Pancreas (tissue), 10 donors: ENCODE measurements around the gene PBRM1. TPM values are rescaled to one million over a fixed set of nuclear protein-coding genes. Genes with fewer than 3 reads are reported as not detected.

Source experiments
- ATAC-seq, 4 donors: fragments of 200-7000 bp; cut with Tn5 transposase; one replicate each; pipeline versions ENCODE4 v1.8.0 to v1.9.1; 2020; ENCODE audit warnings: mild to moderate bottlenecking in 4 of 4, moderate library complexity in 4 of 4
- DNase-seq, 6 donors: peaks; one replicate each; pipeline ENCODE4 v3.0.0-alpha.2; 2020
- FAIRE-seq: peaks from 2 replicates; lab custom pipeline; 2012; peaks lifted over from hg19 to GRCh38; lab: Jason Lieb, UNC
- H3K27ac ChIP-seq, 4 donors: fragments of 200-600 bp; sonication (generic); 1 replicate in 3 of 4; 2 replicates in 1 of 4; pipeline versions ENCODE4 v1.5.0 to v1.8.0; 2020
- H3K27me3 ChIP-seq, 4 donors: fragments of 200-600 bp; one replicate each; pipeline ENCODE4 v1.8.0; 2021
- H3K36me3 ChIP-seq, 3 donors: fragments of 200-600 bp; sonication (generic) in 1 of 3; one replicate each; pipeline versions ENCODE4 v1.5.0 to v1.8.0; 2020 to 2021
- H3K4me1 ChIP-seq, 3 donors: fragments of 200-600 bp; one replicate each; pipeline ENCODE4 v1.8.0; 2021
- H3K4me3 ChIP-seq, 4 donors: fragments of 200-600 bp; sonication (generic) in 2 of 4; one replicate each; pipeline versions ENCODE4 v1.5.0 to v1.8.0; 2020 to 2021
- H3K9me3 ChIP-seq, 4 donors: fragments of 200-600 bp; one replicate each; pipeline ENCODE4 v1.8.0; 2021
- whole genome bisulfite sequencing, 2 donors: extraction: QIAGEN DNeasy Blood & Tissue Kit; methylation state at CpG; one replicate each; pipeline ENCODE4 v1.1.7; 2013; 5-methylcytosine and 5-hydroxymethylcytosine counted together
- intact Hi-C, 3 donors: fragments of 100-400 bp; cut with DNase I; formaldehyde crosslinking; loops; one replicate each; pipeline versions ENCODE4 v1.11.1 to v1.14.2; 2022
- polyA plus RNA-seq, 2 donors: library from polyadenylated mRNA; stranded (reverse); fragments of 200-250 nt; gene quantifications; one replicate each; pipeline ENCODE4 v1.2.3, GENCODE V29; 2013
- total RNA-seq, 6 donors: library from RNA; stranded (reverse); fragmentation: NEBNext Ultra II Directional in 4 of 6; extraction: Animal tissue kit (Norgen Biotek cat#: 25700) in 4 of 6; gene quantifications; one replicate each; pipeline versions ENCODE4 v1.2.1 to v1.2.4, GENCODE V29; 2021 to 2023
- TF ChIP-seq, protein P1 (sequence below), 4 donors: fragments of 200-600 bp; sonication (generic) in 3 of 4; IDR thresholded peaks; one replicate each; pipeline versions ENCODE4 v1.5.0 to v1.8.0; 2021; ENCODE audit warnings: antibody characterized with exemption in 4 of 4
- donor health status: healthy with polysubstance abuse.
- donor health status: DM: no; HTN: no; CAD: no; lungs with moderate emphysema.
- donor health status: DM: no; HTN: no; CAD: no.
- donor health status: control.
- donor health status: control.
- donor health status: Bipolar disorder and iron deficiency.
- donor health status: DM: yes; HTN: yes; CAD: no.
- donor health status: DM: no; HTN: no; CAD: no.
- donor health status: DM: no; HTN: no; CAD: no.
- donor health status: DM: yes; HTN: yes; CAD: no.

PBRM1 gene
- total and polyA plus RNA-seq, 8 donors, result 7.4 to 34.9 (median 22.5) TPM

DNA sequence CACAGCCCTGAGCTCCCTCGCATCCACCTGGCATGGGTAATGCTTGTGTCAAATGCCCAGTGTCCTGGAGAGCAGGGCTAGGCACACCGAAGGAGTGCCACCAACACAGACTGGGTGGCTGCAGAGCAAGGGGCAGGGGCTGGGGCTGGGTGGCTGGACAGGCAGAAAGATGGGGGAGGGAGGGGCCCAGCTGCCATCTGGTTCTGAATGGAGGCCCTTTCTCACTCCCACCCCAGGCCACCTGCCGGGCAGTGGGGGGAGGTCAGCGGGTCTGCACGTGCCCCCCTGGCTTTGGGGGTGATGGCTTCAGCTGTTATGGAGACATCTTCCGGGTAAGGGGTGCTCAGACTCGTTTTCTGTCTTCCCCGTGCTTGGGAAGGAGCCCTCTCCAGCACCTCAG, 173.6 kb downstream of the PBRM1 start:
- H3K4me1 ChIP-seq, result no peaks in the 10 kb centered on the region
- no peaks in the 10 kb centered on the region for H3K9me3 ChIP-seq
- ATAC-seq (no peak), FAIRE-seq (no peak), DNase-seq (no peak)
- WGBS, 2 donors, result 66% methylated on average over 8 of the region's 8 CpGs
- no peak overlapping the region for H3K4me3 ChIP-seq
- H3K27ac ChIP-seq, result no peak overlapping the region
- H3K36me3 ChIP-seq, result no peaks in the 10 kb centered on the region
- no peaks in the 10 kb centered on the region for H3K27me3 ChIP-seq
- TF ChIP-seq, protein P1, sequence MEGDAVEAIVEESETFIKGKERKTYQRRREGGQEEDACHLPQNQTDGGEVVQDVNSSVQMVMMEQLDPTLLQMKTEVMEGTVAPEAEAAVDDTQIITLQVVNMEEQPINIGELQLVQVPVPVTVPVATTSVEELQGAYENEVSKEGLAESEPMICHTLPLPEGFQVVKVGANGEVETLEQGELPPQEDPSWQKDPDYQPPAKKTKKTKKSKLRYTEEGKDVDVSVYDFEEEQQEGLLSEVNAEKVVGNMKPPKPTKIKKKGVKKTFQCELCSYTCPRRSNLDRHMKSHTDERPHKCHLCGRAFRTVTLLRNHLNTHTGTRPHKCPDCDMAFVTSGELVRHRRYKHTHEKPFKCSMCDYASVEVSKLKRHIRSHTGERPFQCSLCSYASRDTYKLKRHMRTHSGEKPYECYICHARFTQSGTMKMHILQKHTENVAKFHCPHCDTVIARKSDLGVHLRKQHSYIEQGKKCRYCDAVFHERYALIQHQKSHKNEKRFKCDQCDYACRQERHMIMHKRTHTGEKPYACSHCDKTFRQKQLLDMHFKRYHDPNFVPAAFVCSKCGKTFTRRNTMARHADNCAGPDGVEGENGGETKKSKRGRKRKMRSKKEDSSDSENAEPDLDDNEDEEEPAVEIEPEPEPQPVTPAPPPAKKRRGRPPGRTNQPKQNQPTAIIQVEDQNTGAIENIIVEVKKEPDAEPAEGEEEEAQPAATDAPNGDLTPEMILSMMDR (IDR thresholded peaks at IDR 0.05), result no peak
- intact Hi-C loops, result no loop called here

DNA sequence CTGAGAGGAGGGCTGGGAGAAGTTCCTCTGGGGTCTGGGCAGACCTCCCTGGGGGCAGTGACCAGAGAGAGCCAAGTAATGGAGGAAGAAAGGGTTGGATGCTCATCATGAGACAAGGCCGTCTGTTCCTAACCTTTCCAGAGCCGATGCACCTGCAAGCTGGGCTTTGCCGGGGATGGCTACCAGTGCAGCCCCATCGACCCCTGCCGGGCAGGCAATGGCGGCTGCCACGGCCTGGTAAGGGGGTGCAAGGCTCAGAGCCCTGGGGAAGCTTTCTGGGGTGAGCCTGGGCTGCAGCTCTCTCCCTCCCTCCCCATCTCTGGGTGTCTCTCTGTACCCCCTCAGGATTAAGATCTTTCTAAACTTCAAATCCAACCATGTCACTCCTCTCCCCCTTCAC, 174.2 kb downstream of the PBRM1 start:
- ATAC-seq (no peak), FAIRE-seq (no peak), DNase-seq (no peak)
- Histone ChIP-seq H3K27ac (no peak overlapping the region), H3K9me3 (no peaks in the 10 kb centered on the region), H3K4me1 (no peaks in the 10 kb centered on the region), H3K27me3 (no peaks in the 10 kb centered on the region), H3K36me3 (no peaks in the 10 kb centered on the region), H3K4me3 (no peak overlapping the region)
- TF ChIP-seq, protein P1 (IDR thresholded peaks at IDR 0.05), result no peak
- 78 to 83% methylated on average over 4 to 7 of the region's 7 CpGs for WGBS, 2 donors
- intact Hi-C loops, result no loop called here

DNA sequence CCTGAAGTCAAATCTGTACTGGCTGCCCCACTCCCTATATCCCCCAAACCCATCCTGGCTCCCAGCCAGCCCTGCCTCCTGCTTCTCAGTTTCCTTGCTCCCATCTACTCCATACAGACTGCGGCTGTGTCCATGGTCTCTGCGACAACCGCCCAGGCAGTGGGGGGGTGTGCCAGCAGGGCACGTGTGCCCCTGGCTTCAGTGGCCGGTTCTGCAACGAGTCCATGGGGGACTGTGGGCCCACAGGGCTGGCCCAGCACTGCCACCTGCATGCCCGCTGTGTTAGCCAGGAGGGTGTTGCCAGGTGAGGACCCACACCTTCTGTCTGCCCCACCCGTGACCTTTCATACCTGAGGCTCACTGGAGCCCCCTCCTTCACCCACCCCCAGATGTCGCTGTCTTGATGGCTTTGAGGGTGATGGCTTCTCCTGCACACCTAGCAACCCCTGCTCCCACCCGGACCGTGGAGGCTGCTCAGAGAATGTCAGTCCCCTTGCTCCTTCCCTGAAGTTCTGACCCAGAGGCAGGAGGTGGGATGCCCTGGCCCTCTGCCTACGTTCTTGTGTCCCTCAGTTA, 175.9 kb downstream of the PBRM1 start:
- TF ChIP-seq, protein P1 (IDR thresholded peaks at IDR 0.05), result no peak

DNA sequence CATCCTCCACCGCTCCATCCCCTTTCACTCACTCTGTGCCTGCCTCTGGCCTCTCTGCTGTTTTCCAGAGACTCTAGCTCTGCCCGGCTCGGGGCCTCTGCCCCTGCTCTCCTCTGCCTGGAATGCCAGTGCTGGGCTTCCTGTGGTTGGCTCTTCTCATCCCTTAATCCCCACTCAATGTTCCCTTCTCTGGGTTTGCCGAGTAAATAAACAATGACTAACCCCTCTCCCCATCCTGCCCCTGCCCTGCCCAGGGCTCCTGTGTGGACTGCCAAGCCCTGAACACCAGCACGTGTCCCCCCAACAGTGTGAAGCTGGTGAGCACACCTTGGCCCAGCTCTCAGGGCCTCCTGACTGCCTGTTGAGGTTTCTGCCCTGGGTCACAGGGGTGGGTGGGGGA, 178.4 kb downstream of the PBRM1 start:
- Histone ChIP-seq H3K27me3 (no peaks in the 10 kb centered on the region), H3K9me3 (no peaks in the 10 kb centered on the region), H3K36me3 (no peaks in the 10 kb centered on the region), H3K27ac (no peak overlapping the region), H3K4me1 (no peaks in the 10 kb centered on the region), H3K4me3 (no peak overlapping the region)
- DNase-seq (no peak), FAIRE-seq (no peak), ATAC-seq (no peak)
- TF ChIP-seq, protein P1 (IDR thresholded peaks at IDR 0.05), result no peak
- WGBS, 2 donors, result 90 to 93% methylated on average over 5 of the region's 5 CpGs
- intact Hi-C loops, result no loop called here

More for the DNA sequence above, 175.9 kb downstream of the PBRM1 start:
- Histone ChIP-seq H3K4me3 (no peak overlapping the region), H3K27ac (no peak overlapping the region), H3K27me3 (no peaks in the 10 kb centered on the region), H3K4me1 (no peaks in the 10 kb centered on the region), H3K36me3 (no peaks in the 10 kb centered on the region), H3K9me3 (no peaks in the 10 kb centered on the region)
- FAIRE-seq (no peak), ATAC-seq (no peak), DNase-seq (no peak)
- intact Hi-C loops, result no loop called here
- 76 to 82% methylated on average over 12 of the region's 12 CpGs for WGBS, 2 donors

DNA sequence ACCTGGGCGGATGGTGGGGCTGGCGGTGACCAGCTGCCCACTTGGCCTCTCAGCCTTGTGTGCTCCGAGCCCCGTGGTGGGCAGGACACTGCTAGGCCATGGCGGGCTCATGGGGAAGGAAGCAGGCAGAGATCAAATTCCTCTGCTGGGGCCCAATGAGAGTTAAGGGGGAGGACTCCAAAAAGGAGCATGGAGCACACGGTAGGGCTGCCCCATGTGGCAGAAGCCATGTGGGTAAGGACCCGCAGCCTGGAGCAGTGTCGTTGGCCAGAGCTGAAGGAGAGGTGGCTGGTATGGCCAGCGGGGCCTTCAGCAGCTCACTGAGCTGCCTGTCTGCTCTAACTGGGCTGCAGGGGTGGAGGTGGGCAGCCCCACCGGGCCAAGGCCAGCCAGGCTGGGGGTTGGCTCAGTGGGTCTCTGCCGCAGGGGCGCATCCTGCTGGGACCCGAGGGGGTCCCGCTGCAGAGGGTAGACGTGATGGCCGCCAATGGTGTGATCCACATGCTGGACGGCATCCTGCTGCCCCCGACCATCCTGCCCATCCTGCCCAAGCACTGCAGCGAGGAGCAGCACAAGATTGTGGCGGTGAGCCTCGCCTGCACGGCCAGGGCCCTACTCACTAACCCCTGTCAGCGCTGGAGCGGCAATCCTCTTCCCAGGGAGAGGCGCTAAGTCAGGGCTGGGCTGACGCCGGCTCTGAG, 179.3 kb downstream of the PBRM1 start:
- TF ChIP-seq, protein P1 (IDR thresholded peaks at IDR 0.05), result no peak
- Histone ChIP-seq H3K27ac (no peak overlapping the region), H3K36me3 (no peaks in the 10 kb centered on the region), H3K4me1 (no peaks in the 10 kb centered on the region), H3K9me3 (no peaks in the 10 kb centered on the region), H3K4me3 (no peak overlapping the region), H3K27me3 (no peaks in the 10 kb centered on the region)
- no peak for FAIRE-seq
- DNase-seq, result no peak
- 84 to 88% methylated on average over 23 to 27 of the region's 27 CpGs for WGBS, 2 donors
- ATAC-seq, result no peak
- intact Hi-C loops, result no loop called here
